D721Med (cell line): ENCODE data around the gene BNC2.
"Not testable (repeated sequence)": the region's sequence is repeated elsewhere in the genome, so short reads cannot be mapped to it uniquely, and the experiment has no call there.

Experiments
- DNase-seq: peaks from one replicate; pipeline ENCODE4 v3.0.0; 2011; ENCODE audit warnings: low spot score; ENCODE audit not compliant: insufficient read length
- FAIRE-seq: peaks from 2 replicates; lab custom pipeline; 2011; peaks lifted over from hg19 to GRCh38; lab: Jason Lieb, UNC
- CTCF ChIP-seq: IDR thresholded peaks from 2 replicates; pipeline ENCODE4 v1.5.1; 2012; ENCODE audit warnings: mild to moderate bottlenecking, control low read depth; ENCODE audit not compliant: insufficient read depth; ENCODE audit errors: missing control alignments

The BNC2 gene

GRCh38 chr9:16870596-16871335 lies at the start of gene BNC2:
Gene BNC2 (minus strand): TSS chr9:16870670. CDS start chr9:16870648, 22 bp downstream.
- DNase-seq (no peak), FAIRE-seq (no peak)
- no peak for TF ChIP-seq CTCF

GRCh38 chr9:16918920-16919319 lies 48.5 kb upstream of the BNC2 start:
- DNase-seq: no peak
- FAIRE-seq: no peak

GRCh38 chr9:16915126-16915831 lies 44.8 kb upstream of the BNC2 start:
- no peak for DNase-seq
- no peak for TF ChIP-seq CTCF
- FAIRE-seq: no peak

More at GRCh38 chr9:16918920-16919319, 48.5 kb upstream of the BNC2 start:
- TF ChIP-seq CTCF: no peak

- no peak for DNase-seq
- no peak for TF ChIP-seq CTCF
- no peak for FAIRE-seq
Observed at GRCh38 chr9:16912197-16912596, 41.7 kb upstream of the BNC2 start.

- DNase-seq, FAIRE-seq: not testable (repeated sequence)
Observed at GRCh38 chr9:16908206-16908605, 37.7 kb upstream of the BNC2 start.

- no peak for TF ChIP-seq CTCF
- no peak for FAIRE-seq
- no peak for DNase-seq
Observed at GRCh38 chr9:16904655-16905054, 34.2 kb upstream of the BNC2 start.

GRCh38 chr9:16901590-16901989 lies 31.1 kb upstream of the BNC2 start:
- no peak for TF ChIP-seq CTCF
- no peak for DNase-seq
- no peak for FAIRE-seq
